Measurements from ENCODE around the gene VPS52.

VPS52 gene

GRCh38 chr6:33207552-33208090 lies 64.1 kb downstream of the VPS52 start:
- DNase-seq, result no peak

- no peak for DNase-seq
These were observed 64.7 kb downstream of the VPS52 start for GRCh38 chr6:33206864-33207551.

GRCh38 chr6:33206027-33206863 lies 65.4 kb downstream of the VPS52 start:
- DNase-seq, result no peak

- DNase-seq, result no peak
These were observed 66.3 kb downstream of the VPS52 start for GRCh38 chr6:33205191-33206026.

- DNase-seq, result peak; percentile 91
These were observed 67.1 kb downstream of the VPS52 start, which contains the start of gene HSD17B8 for GRCh38 chr6:33204415-33205190. TSS of gene HSD17B8 (plus strand) at chr6:33204655. CDS start at chr6:33204669, 14 bp downstream.

GRCh38 chr6:33204165-33204414 lies 67.6 kb downstream of the VPS52 start:
- no peak for DNase-seq

- DNase-seq, result no peak
These were observed 68.1 kb downstream of the VPS52 start for GRCh38 chr6:33203443-33204164.

- DNase-seq, result no peak
These were observed 68.9 kb downstream of the VPS52 start for GRCh38 chr6:33202799-33203198.

- no peak for DNase-seq
These were observed 69.7 kb downstream of the VPS52 start for GRCh38 chr6:33201935-33202334.

GRCh38 chr6:33201147-33201545 lies 70.5 kb downstream of the VPS52 start:
- no peak for DNase-seq
